ENCODE data around the gene PHF21B. TPM values are rescaled to one million over a fixed set of nuclear protein-coding genes. Genes with fewer than 3 reads are reported as not detected.

PHF21B gene
- total RNA-seq, 3 donors from 2014 or later (not counting 1 experiment from before 2014, with no cell fraction given), result not detected

- no peaks in the 10 kb centered on the region for H3K36me3 Mint-ChIP-seq
- DNase-seq (no peak), ATAC-seq (no peak)
- Histone ChIP-seq H3K27me3 (ENCODE audit: control insufficient read depth, insufficient read depth, low read length) (no peaks in the 10 kb centered on the region), H3K4me1 (ENCODE audit: control insufficient read depth, insufficient read depth, low read length) (no peaks in the 10 kb centered on the region), H3K36me3 (ENCODE audit: control insufficient read depth, insufficient read depth, low read length) (no peaks in the 10 kb centered on the region), H3K27ac (ENCODE audit: low read length) (no peak overlapping the region), H3K4me3 (ENCODE audit: low read length) (no peak overlapping the region), H3K9me3 (ENCODE audit: control insufficient read depth, insufficient read depth, low read length) (no peaks in the 10 kb centered on the region)
- peaks cover 1 to 8% of the 10 kb centered on the region in 2 donors for H3K27me3 Mint-ChIP-seq (ENCODE audit: low read depth in 2 of 2)
- TF ChIP-seq, protein P1, sequence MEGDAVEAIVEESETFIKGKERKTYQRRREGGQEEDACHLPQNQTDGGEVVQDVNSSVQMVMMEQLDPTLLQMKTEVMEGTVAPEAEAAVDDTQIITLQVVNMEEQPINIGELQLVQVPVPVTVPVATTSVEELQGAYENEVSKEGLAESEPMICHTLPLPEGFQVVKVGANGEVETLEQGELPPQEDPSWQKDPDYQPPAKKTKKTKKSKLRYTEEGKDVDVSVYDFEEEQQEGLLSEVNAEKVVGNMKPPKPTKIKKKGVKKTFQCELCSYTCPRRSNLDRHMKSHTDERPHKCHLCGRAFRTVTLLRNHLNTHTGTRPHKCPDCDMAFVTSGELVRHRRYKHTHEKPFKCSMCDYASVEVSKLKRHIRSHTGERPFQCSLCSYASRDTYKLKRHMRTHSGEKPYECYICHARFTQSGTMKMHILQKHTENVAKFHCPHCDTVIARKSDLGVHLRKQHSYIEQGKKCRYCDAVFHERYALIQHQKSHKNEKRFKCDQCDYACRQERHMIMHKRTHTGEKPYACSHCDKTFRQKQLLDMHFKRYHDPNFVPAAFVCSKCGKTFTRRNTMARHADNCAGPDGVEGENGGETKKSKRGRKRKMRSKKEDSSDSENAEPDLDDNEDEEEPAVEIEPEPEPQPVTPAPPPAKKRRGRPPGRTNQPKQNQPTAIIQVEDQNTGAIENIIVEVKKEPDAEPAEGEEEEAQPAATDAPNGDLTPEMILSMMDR (IDR thresholded peaks at IDR 0.05), result no peak
- H3K9me3 Mint-ChIP-seq, result no peaks in the 10 kb centered on the region
- no peak overlapping the region for H3K27ac Mint-ChIP-seq
- intact Hi-C loops (cut with micrococcal nuclease), result no loop called here
- no peaks in the 10 kb centered on the region for H3K4me1 Mint-ChIP-seq
- H3K4me3 Mint-ChIP-seq, result no peak overlapping the region
- WGBS (ENCODE audit: insufficient coverage), result 74% methylated on average over 10 of the region's 10 CpGs
Observed at GRCh38 chr22:44954149-44954548, 55.7 kb downstream of the PHF21B start.

DNA sequence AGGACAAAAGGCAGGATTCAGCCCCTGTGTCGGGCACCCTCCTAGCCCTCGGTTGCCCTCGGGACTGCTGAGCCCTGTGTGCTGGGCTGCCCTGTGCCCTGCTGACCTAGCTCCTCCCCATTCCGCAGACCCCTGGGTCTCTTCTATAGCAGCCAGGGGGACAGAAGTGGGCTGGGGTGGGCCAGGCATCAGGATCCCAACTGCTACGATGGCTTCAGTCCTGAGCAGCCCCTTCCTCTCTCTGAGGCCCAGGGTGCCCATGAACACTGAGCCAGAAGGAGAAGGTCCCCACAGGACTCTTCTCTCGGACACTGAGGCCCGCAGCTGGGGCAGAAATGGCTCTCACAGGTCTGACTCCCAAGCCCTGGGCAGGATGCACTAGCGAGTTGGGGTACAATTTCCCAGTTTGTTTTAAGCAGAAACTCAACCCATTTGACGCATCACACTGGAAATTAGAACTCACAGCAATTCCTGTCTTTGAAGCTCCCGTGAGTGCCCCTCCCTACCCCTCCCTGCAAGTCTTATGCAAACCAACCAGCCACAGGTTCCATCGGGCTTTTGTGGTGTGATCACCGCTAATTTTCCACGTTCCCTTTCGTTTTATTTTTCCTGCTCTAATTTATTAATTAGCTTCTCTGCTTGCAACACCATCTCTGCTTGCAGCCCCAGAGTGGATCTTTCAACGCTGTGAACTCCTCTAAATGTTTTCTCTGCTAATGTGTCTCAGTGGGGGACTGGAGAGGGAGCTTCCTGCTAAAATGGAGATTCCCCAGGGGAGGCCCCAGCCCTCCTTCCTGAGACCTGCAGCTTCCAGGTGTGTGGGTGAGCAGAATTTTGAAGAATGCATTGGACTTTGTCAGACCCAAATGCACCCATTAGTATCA, 56.7 kb downstream of the PHF21B start:
- H3K4me3 Mint-ChIP-seq, result no peak overlapping the region
- Histone ChIP-seq H3K27ac (ENCODE audit: low read length) (no peak overlapping the region), H3K36me3 (ENCODE audit: control insufficient read depth, insufficient read depth, low read length) (no peaks in the 10 kb centered on the region), H3K9me3 (ENCODE audit: control insufficient read depth, insufficient read depth, low read length) (no peaks in the 10 kb centered on the region), H3K4me1 (ENCODE audit: control insufficient read depth, insufficient read depth, low read length) (no peaks in the 10 kb centered on the region), H3K27me3 (ENCODE audit: control insufficient read depth, insufficient read depth, low read length) (no peaks in the 10 kb centered on the region), H3K4me3 (ENCODE audit: low read length) (no peak overlapping the region)
- H3K9me3 Mint-ChIP-seq, result no peaks in the 10 kb centered on the region
- 47% methylated on average over 15 of the region's 15 CpGs for WGBS (ENCODE audit: insufficient coverage)
- TF ChIP-seq, protein P1 (IDR thresholded peaks at IDR 0.05), result no peak
- no peaks in the 10 kb centered on the region for H3K36me3 Mint-ChIP-seq
- intact Hi-C loops (cut with micrococcal nuclease), result no loop called here
- no peak overlapping the region for H3K27ac Mint-ChIP-seq
- no peak for DNase-seq
- H3K27me3 Mint-ChIP-seq (ENCODE audit: low read depth in 2 of 2), result peaks cover 0 to 8% of the 10 kb centered on the region in 2 donors
- no peak for ATAC-seq
- no peaks in the 10 kb centered on the region for H3K4me1 Mint-ChIP-seq

DNA sequence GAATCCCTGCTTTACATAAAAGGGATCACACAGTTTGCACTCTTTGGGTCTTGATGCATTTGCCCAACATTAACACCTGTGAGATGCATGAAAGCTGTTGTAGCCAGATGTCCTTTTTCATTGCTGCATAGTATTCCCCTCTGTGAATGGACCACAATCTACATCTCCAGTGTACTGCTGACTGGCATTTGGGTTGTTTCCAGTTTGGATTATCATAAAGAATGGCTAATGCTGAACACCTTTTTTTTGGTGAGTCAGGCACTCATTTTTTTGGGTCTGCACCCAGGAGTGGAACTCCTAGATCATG, 58.3 kb downstream of the PHF21B start:
- Mint-ChIP-seq H3K36me3 (no peaks in the 10 kb centered on the region), H3K27me3 (ENCODE audit: low read depth in 2 of 2) (peaks cover 0 to 8% of the 10 kb centered on the region in 2 donors), H3K4me1 (no peaks in the 10 kb centered on the region), H3K27ac (no peak overlapping the region), H3K4me3 (no peak overlapping the region), H3K9me3 (no peaks in the 10 kb centered on the region)
- intact Hi-C loops (cut with micrococcal nuclease), result no loop called here
- H3K27ac ChIP-seq (ENCODE audit: low read length), result no peak overlapping the region
- TF ChIP-seq, protein P1 (IDR thresholded peaks at IDR 0.05), result no peak
- no peaks in the 10 kb centered on the region for H3K9me3 ChIP-seq (ENCODE audit: control insufficient read depth, insufficient read depth, low read length)
- ATAC-seq (no peak), DNase-seq (no peak)
- no peaks in the 10 kb centered on the region for H3K4me1 ChIP-seq (ENCODE audit: control insufficient read depth, insufficient read depth, low read length)
- no peaks in the 10 kb centered on the region for H3K36me3 ChIP-seq (ENCODE audit: control insufficient read depth, insufficient read depth, low read length)
- no peak overlapping the region for H3K4me3 ChIP-seq (ENCODE audit: low read length)
- no peaks in the 10 kb centered on the region for H3K27me3 ChIP-seq (ENCODE audit: control insufficient read depth, insufficient read depth, low read length)

Data from natural killer cell (primary cell).